ENCODE results near the gene ZNF564.
"Not testable (repeated sequence)": the region's sequence is repeated elsewhere in the genome, so short reads cannot be mapped to it uniquely, and the experiment has no call there.

ZNF564 gene

GRCh38 chr19:12551060-12551832 is at the start of gene ZNF564:
ZNF564 (minus strand) TSS chr19:12551482; CDS start chr19:12551332, 150 bp downstream.
- DNase-seq (ENCODE audit: low spot score) = peak; percentile 93
- H3K4me1 Mint-ChIP-seq (ENCODE audit: low read depth) = peaks cover 11% of the 10 kb centered on the region
- peaks cover 31% of the 10 kb centered on the region for H3K36me3 Mint-ChIP-seq (ENCODE audit: low read depth)
- no peaks in the 10 kb centered on the region for H3K27me3 Mint-ChIP-seq (ENCODE audit: low read depth)
- peak within 1 kb of the TSS; percentile 95 for H3K27ac Mint-ChIP-seq
- peak within 1 kb of the TSS; percentile 94 for H3K4me3 Mint-ChIP-seq
- H3K9me3 Mint-ChIP-seq = peaks cover 15% of the 10 kb centered on the region

GRCh38 chr19:12597594-12597993 is 46.3 kb upstream of the ZNF564 start:
- no peak overlapping the region for H3K4me3 Mint-ChIP-seq
- no peaks in the 10 kb centered on the region for H3K4me1 Mint-ChIP-seq (ENCODE audit: low read depth)
- DNase-seq (ENCODE audit: low spot score) = no peak
- peaks cover 23% of the 10 kb centered on the region for H3K36me3 Mint-ChIP-seq (ENCODE audit: low read depth)
- no peaks in the 10 kb centered on the region for H3K9me3 Mint-ChIP-seq
- H3K27me3 Mint-ChIP-seq (ENCODE audit: low read depth) = no peaks in the 10 kb centered on the region
- no peak overlapping the region for H3K27ac Mint-ChIP-seq

DNA sequence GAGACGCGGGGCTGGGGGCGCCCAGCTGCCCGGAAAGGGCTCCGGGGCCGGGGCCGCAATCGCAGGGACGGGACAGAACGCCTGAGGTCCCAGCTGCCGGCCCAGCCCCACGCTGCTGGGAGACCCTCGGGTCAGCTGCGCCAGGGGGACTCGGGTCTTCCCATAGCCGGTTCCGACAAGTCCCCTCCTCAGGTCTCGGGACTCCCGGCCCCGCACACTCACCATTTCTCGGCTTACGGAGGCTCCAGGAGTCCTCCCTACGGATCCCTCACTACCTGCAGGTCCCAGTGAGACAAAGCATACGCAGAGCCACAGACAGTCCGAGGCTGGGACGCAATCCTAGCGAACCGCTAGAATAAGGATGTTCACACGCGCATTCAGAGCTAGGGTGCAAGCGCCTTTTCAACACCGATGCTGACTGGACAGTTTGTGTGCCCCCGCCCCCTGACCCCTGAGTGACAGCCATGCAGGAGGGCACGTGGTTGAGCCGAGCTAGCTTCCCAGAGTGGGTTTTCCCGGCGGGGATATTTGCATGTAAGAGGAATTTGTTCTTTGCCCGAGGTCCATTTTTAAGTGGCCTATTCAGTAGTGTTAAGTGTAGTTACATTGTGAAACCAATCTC is 45.8 kb upstream of the ZNF564 start:
- no peaks in the 10 kb centered on the region for H3K27me3 Mint-ChIP-seq (ENCODE audit: low read depth)
- H3K4me1 Mint-ChIP-seq (ENCODE audit: low read depth) = no peaks in the 10 kb centered on the region
- H3K36me3 Mint-ChIP-seq (ENCODE audit: low read depth) = peaks cover 21% of the 10 kb centered on the region
- no peak overlapping the region for H3K4me3 Mint-ChIP-seq
- DNase-seq (ENCODE audit: low spot score) = no peak
- H3K27ac Mint-ChIP-seq = no peak overlapping the region
- no peaks in the 10 kb centered on the region for H3K9me3 Mint-ChIP-seq

DNA sequence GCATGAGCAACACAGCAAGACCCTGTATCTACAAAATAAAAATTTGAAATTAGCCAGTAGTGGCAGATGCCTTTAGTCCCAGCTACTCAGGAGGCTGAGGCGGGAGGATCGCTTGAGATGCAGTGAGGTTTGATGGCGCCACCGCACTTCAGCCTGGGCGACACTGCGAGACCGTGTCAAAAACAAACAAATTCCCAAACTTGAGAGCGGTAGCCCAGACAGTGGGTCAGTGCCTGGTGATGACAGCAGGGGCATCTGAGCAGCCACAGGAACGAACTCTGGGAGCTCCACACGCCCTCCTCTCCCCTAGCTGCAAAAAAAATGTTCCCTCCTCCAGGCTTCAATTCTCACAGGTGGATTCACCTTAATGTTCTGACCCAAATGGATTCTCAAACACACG is 45.2 kb upstream of the ZNF564 start:
- DNase-seq (ENCODE audit: low spot score) = no peak
- H3K4me3 Mint-ChIP-seq = no peak overlapping the region
- no peak overlapping the region for H3K27ac Mint-ChIP-seq
- H3K36me3 Mint-ChIP-seq (ENCODE audit: low read depth) = peaks cover 19% of the 10 kb centered on the region
- H3K27me3 Mint-ChIP-seq (ENCODE audit: low read depth) = no peaks in the 10 kb centered on the region
- no peaks in the 10 kb centered on the region for H3K9me3 Mint-ChIP-seq
- no peaks in the 10 kb centered on the region for H3K4me1 Mint-ChIP-seq (ENCODE audit: low read depth)

DNA sequence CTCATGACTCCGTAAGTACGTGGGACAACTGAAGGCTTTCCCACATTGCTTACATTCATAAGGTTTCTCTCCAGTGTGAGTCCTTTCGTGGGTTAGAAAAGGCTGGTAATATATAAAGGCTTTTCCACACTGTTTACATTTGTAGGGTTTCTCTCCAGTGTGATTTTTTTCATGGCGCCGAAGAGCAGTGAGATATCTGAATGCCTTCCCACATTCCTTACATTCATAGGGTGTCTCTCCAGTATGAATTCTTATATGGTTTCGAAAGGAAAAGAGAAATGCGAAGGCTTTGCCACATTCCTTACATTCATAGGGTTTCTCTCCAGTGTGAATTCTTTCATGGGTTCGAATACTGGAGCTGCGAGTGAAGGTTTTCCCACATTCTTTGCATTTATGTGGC is 29.8 kb upstream of the ZNF564 start:
- Mint-ChIP-seq H3K36me3 (ENCODE audit: low read depth) (peaks cover 69% of the 10 kb centered on the region), H3K9me3 (peaks cover 56% of the 10 kb centered on the region), H3K4me3 (no peak overlapping the region), H3K4me1 (ENCODE audit: low read depth) (no peaks in the 10 kb centered on the region), H3K27ac (no peak overlapping the region), H3K27me3 (ENCODE audit: low read depth) (no peaks in the 10 kb centered on the region)
- DNase-seq (ENCODE audit: low spot score) = no peak

DNA sequence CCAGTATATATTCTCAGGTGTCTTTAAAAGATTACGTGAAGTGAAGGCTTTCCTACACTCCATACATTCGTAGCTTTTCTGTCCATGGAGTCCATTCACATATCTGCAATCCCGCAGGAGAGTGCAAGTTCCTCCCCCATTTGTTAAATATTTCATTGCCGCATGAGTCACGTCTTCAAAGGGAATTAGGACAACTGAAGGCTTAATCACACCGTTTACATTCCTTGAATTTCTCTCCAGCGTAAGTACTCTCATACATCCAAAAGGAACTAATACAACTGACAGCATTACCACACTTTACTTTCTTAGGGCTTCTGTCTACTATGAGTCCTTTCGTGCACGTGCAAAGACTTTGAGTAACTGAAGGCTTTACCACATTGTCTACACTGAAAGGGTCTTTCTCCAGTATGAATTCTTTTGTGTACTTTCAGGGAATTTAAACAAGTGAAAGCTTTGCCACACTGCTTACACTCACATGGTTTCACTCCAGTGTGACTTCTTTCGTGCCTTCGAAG is 29.0 kb upstream of the ZNF564 start:
- peaks cover 68% of the 10 kb centered on the region for H3K36me3 Mint-ChIP-seq (ENCODE audit: low read depth)
- H3K9me3 Mint-ChIP-seq = peaks cover 56% of the 10 kb centered on the region
- H3K4me1 Mint-ChIP-seq (ENCODE audit: low read depth) = no peaks in the 10 kb centered on the region
- no peak for DNase-seq (ENCODE audit: low spot score)
- no peaks in the 10 kb centered on the region for H3K27me3 Mint-ChIP-seq (ENCODE audit: low read depth)
- no peak overlapping the region for H3K4me3 Mint-ChIP-seq
- no peak overlapping the region for H3K27ac Mint-ChIP-seq

GRCh38 chr19:12578641-12579040 is 27.4 kb upstream of the ZNF564 start:
- Mint-ChIP-seq H3K9me3 (peaks cover 44% of the 10 kb centered on the region), H3K36me3 (ENCODE audit: low read depth) (peaks cover 59% of the 10 kb centered on the region), H3K27ac (no peak overlapping the region), H3K4me1 (ENCODE audit: low read depth) (peaks cover 5% of the 10 kb centered on the region), H3K27me3 (ENCODE audit: low read depth) (no peaks in the 10 kb centered on the region), H3K4me3 (no peak overlapping the region)
- no peak for DNase-seq (ENCODE audit: low spot score)

DNA sequence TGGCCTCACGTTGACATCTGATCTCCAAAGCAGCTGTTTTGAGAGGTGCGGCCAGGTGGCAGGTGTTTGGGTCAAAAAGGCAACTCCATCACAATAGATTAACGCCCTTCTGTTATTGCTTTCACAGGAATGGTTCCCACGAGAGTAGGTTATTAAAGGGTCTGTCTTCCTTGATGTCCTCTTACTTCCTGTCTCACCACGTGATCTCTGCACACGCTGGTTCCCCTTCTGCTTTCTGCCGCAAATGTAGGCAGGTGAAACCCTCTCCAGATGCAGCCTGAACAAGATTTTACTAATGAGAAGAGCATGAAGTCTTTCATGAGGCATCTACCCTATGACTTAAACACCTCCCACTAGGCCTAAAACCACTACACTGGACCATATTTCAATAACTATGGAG is 22.8 kb upstream of the ZNF564 start:
- H3K27me3 Mint-ChIP-seq (ENCODE audit: low read depth) = no peaks in the 10 kb centered on the region
- H3K27ac Mint-ChIP-seq = no peak overlapping the region
- H3K9me3 Mint-ChIP-seq = peaks cover 15% of the 10 kb centered on the region
- peaks cover 19% of the 10 kb centered on the region for H3K36me3 Mint-ChIP-seq (ENCODE audit: low read depth)
- no peak for DNase-seq (ENCODE audit: low spot score)
- H3K4me1 Mint-ChIP-seq (ENCODE audit: low read depth) = peaks cover 7% of the 10 kb centered on the region
- H3K4me3 Mint-ChIP-seq = no peak overlapping the region

- H3K9me3 Mint-ChIP-seq = no peaks in the 10 kb centered on the region
- H3K27ac Mint-ChIP-seq = no peak overlapping the region
- no peak overlapping the region for H3K4me3 Mint-ChIP-seq
- peaks cover 4% of the 10 kb centered on the region for H3K27me3 Mint-ChIP-seq (ENCODE audit: low read depth)
- H3K36me3 Mint-ChIP-seq (ENCODE audit: low read depth) = no peaks in the 10 kb centered on the region
- peaks cover 8% of the 10 kb centered on the region for H3K4me1 Mint-ChIP-seq (ENCODE audit: low read depth)
- DNase-seq (ENCODE audit: low spot score) = no peak
Measured at GRCh38 chr19:12567951-12568350, 16.7 kb upstream of the ZNF564 start.

- not testable (repeated sequence) for H3K27ac Mint-ChIP-seq; DNase-seq (ENCODE audit: low spot score); H3K27me3 Mint-ChIP-seq (ENCODE audit: low read depth); H3K9me3 Mint-ChIP-seq; H3K36me3 Mint-ChIP-seq (ENCODE audit: low read depth); H3K4me1 Mint-ChIP-seq (ENCODE audit: low read depth); H3K4me3 Mint-ChIP-seq
Measured at GRCh38 chr19:12566380-12566779, 15.1 kb upstream of the ZNF564 start.

DNA sequence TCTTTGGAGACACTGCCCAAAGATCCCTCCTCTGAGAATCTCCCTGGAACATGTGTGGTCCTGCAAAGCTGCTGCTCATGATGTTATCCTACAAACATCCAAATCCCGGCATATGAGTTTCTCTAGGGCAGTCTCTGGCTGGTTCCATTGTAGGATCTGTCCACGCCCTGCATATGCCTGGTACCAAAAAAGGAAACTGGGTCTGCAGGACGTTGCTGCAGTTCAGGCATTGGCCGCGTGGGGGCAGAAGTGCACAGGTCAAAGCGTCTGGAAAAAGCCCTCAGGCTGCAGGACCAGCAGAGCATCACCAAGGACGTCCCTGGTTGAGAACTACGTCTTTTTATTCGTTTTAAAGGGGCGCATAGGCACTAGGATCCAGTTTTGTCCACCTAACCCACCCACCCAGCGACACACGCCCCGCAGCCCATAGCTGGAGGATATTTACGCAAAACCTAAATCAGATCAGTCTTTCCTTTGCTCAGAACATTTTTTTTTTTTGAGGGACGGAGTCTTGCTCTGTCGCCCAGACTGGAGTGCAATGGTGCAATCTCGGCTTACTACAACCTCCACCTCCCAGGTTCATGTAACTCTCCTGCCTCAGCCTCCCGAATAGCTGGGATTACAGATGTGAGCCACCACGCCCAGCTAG is 12.9 kb upstream of the ZNF564 start:
- DNase-seq (ENCODE audit: low spot score) = peak; percentile 82
- no peaks in the 10 kb centered on the region for H3K36me3 Mint-ChIP-seq (ENCODE audit: low read depth)
- H3K4me1 Mint-ChIP-seq (ENCODE audit: low read depth) = peaks cover 6% of the 10 kb centered on the region
- no peak overlapping the region for H3K27ac Mint-ChIP-seq
- H3K9me3 Mint-ChIP-seq = no peaks in the 10 kb centered on the region
- H3K4me3 Mint-ChIP-seq = no peak overlapping the region
- peaks cover 4% of the 10 kb centered on the region for H3K27me3 Mint-ChIP-seq (ENCODE audit: low read depth)

DNA sequence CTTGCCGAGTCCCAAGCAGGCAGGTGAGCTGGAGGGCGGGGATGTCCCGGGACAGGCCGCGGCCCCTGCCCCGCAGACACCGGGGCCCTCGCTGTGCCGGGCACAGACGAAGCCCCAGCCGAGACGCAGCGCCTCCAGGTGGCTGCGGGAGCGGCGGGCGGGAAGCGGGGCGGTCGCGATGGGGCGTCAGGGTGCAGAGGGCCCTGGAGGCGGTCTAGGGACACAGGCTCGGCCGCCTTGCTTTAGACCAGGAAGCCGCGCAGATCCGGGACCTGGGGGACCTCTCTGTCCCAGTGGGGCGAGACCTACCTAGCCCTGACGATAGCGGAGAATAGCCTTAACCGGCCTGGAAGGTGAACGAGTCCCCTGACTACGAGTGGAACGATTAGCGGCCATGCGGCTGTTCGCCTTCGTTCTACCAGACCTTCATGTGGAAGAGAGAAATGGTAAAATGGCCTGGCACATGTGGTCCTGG is 4.2 kb upstream of the ZNF564 start:
- Mint-ChIP-seq H3K27ac (no peak overlapping the region), H3K4me1 (ENCODE audit: low read depth) (peaks cover 5% of the 10 kb centered on the region), H3K9me3 (no peaks in the 10 kb centered on the region), H3K27me3 (ENCODE audit: low read depth) (no peaks in the 10 kb centered on the region), H3K36me3 (ENCODE audit: low read depth) (peaks cover 1% of the 10 kb centered on the region), H3K4me3 (no peak overlapping the region)
- no peak for DNase-seq (ENCODE audit: low spot score)

DNA sequence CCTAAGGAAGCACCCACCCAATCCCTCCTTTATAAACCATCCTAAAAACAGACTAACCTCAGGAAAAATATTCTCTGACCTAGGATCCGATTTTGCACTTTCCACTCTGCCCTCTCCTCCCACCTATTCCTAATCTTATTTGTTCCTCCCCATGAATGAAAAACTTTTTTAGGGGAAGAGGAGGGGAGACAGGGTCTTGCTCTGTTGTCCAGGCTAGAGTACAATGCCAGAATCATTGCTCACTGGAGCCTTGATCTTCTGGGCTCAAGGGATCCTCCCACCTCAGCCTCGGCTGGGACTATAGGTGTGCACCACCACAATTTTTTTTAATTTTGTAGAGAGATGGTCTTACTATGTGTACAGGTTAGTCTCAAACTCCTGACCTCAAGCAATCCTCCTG is 4.4 kb downstream of the ZNF564 start:
- Mint-ChIP-seq H3K27ac (no peak overlapping the region), H3K27me3 (ENCODE audit: low read depth) (no peaks in the 10 kb centered on the region), H3K36me3 (ENCODE audit: low read depth) (peaks cover 63% of the 10 kb centered on the region), H3K4me1 (ENCODE audit: low read depth) (peaks cover 15% of the 10 kb centered on the region), H3K9me3 (peaks cover 43% of the 10 kb centered on the region), H3K4me3 (no peak overlapping the region)
- no peak for DNase-seq (ENCODE audit: low spot score)

DNA sequence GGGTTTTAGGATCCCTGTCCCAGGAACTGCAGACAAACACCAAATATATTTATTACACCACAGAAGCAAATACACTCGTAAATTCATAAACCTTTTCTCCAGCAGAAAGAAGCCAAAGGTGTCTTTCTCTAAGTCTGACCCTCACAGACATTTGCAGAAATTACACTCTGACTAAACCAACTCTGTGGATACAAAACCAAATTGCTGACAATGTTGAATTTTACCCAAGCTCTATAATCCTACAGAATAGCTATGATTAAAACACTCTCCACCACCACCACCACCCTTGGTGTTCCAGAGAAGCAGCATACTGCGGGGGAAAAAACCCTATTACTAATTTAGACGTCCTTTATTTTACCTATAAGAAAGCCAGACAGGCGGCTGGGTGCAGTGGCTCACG is 5.2 kb downstream of the ZNF564 start:
- Mint-ChIP-seq H3K27me3 (ENCODE audit: low read depth) (no peaks in the 10 kb centered on the region), H3K36me3 (ENCODE audit: low read depth) (peaks cover 67% of the 10 kb centered on the region), H3K27ac (no peak overlapping the region), H3K4me3 (no peak overlapping the region), H3K9me3 (peaks cover 43% of the 10 kb centered on the region), H3K4me1 (ENCODE audit: low read depth) (peaks cover 10% of the 10 kb centered on the region)
- no peak for DNase-seq (ENCODE audit: low spot score)
